GM10248 (cell line): Measurements from ENCODE around the gene TMEM52.

Experiments used
- CTCF ChIA-PET: fragments of 300-600 bp; sonication (Branson Sonifier 250); formaldehyde crosslinking; extraction: SDS; loops from one replicate; lab custom pipeline; 2021; ENCODE audit warnings: antibody characterized with exemption; lab: Yijun Ruan, JAX
- POLR2A ChIA-PET: fragments of 350-650 bp; sonication (Branson Sonifier 250); formaldehyde crosslinking; extraction: SDS; loops from one replicate; lab custom pipeline; 2020; ENCODE audit warnings: antibody characterized with exemption; lab: Yijun Ruan, JAX
- DNase-seq: peaks from one replicate; pipeline ENCODE4 v3.0.0; 2012; ENCODE audit errors: extremely low spot score
- TF ChIP-seq, protein P1 (sequence below): IDR thresholded peaks from 2 replicates; pipeline ENCODE4 v1.5.1; 2012; ENCODE audit warnings: mild to moderate bottlenecking, low read depth; ENCODE audit errors: extremely low read depth, missing control alignments, control extremely low read depth

Gene TMEM52

DNA sequence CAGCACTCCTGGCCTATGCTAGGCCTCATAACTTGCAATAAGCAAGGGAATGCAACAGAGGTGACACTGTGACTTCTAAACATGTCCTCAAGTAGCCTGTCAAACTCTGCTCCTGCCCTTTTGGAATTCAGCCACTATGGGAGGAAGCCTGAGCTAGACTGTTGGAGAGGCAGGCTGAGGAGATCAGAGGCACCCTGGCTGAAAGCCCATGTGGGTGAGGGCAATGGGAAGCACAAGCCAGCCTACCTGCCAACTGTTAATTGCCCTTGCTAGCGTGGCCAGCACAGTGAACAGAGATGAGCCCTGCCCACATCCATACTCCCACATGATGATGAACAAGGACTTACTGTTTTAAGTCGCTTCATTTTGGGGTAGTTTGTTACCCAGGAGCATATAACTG is 45.9 kb downstream of the TMEM52 start:
- TF ChIP-seq, protein P1, sequence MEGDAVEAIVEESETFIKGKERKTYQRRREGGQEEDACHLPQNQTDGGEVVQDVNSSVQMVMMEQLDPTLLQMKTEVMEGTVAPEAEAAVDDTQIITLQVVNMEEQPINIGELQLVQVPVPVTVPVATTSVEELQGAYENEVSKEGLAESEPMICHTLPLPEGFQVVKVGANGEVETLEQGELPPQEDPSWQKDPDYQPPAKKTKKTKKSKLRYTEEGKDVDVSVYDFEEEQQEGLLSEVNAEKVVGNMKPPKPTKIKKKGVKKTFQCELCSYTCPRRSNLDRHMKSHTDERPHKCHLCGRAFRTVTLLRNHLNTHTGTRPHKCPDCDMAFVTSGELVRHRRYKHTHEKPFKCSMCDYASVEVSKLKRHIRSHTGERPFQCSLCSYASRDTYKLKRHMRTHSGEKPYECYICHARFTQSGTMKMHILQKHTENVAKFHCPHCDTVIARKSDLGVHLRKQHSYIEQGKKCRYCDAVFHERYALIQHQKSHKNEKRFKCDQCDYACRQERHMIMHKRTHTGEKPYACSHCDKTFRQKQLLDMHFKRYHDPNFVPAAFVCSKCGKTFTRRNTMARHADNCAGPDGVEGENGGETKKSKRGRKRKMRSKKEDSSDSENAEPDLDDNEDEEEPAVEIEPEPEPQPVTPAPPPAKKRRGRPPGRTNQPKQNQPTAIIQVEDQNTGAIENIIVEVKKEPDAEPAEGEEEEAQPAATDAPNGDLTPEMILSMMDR, result no peak
- ChIA-PET CTCF (interaction anchor here (1.4 kb wide), 1 partner anchor 15 kb away, joined by 3 read pairs; no protein-coding TSS in a partner anchor), POLR2A (no interaction called here)
- no peak for DNase-seq

DNA sequence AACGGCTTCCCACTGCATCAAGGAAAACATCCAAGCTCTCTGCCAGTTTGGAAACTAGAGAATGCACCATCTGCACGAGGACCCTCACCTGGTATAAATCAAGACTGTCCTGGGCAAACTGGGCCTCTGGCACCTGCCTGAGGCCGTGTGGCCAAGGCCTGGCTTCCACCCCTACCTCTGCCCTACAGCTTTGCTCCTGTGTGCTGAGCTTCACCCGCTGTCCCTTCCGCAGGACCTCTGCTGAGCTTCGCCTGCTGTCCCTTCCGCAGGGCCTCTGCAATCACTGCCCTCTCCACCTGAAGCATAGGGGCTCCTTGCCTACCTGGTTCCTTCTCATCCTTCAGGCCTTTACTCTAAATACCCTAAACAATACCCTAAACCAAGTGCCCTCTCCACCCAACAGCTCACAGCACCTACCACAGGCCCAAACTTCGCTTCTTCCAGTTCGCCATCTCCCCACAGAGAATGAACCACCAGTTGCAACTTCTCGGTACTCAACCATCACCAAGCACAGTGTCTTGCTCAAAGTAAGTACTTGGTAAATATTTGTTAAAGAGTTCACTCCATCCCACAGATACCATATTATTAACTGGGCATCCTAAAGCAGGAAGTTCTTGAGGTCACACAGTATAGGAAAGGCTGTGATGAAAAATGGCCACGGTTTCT is 46.6 kb downstream of the TMEM52 start:
- POLR2A ChIA-PET, result no interaction called here

DNA sequence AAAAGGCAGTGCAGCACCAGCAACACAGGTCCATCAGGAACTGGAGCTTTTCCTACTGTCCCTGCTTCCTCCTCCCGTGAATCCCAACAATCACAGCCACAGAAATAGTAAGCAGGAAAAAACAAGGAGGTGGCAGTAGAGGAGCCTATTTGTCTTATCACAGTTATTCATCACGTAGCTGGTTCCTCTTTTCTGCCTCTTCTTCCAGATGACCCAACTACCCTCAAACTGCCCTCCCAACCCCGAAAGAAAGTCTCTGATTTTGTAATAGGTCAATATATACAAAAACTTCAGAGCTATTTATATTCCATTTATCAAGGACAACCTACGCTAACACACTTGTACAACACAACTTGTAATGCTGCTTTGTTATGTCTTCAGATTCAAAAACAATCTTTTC is 49.6 kb downstream of the TMEM52 start:
- ChIA-PET CTCF (interaction anchor here (0.8 to 3.2 kb wide), 10 partner anchors 9 to 48 kb away, joined by 3 to 13 read pairs (median 4); no protein-coding TSS in a partner anchor), POLR2A (interaction anchor here (0.5 kb wide), 1 partner anchor 67 kb away, joined by 3 read pairs; no protein-coding TSS in a partner anchor)
- DNase-seq, result no peak
- TF ChIP-seq, protein P1, result no peak

More for the DNA sequence above, 46.6 kb downstream of the TMEM52 start:
- CTCF ChIA-PET, result interaction anchor here (1.4 to 2.2 kb wide), 4 partner anchors 13 to 33 kb away, joined by 3 to 5 read pairs (median 4); no protein-coding TSS in a partner anchor
- DNase-seq, result no peak
- TF ChIP-seq, protein P1, result no peak
